Raji (cell line): Measurements from ENCODE around the gene PDGFD.
A peak's percentile ranks its signal among the peaks of the same experiment; 100 is the strongest.

Experiments
- POLR2A ChIP-seq: IDR thresholded peaks from 2 replicates; pipeline ENCODE4 v1.6.1; 2011; ENCODE audit warnings: low read depth, low read length, control low read depth; ENCODE audit not compliant: insufficient read depth

The PDGFD gene

DNA sequence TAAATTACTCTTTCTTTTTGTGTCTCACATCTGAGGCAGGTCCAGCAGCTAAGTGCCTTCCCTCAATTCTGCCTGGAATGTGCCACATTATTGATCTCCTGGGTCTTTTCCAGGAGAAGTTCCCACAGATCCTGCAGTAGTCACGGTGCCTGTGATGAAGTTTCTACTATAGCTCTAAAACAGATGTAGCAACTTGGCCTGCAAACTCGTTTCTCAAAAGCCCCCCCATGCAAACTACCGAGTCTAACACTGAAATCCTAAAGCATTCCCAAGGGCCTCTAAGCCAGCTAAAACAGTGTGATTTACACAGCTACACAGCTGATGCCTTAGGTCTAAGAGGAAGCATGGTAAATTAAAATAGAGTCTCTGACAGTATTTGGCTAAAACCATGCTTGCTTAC is 73.2 kb downstream of the PDGFD start:
- no peak for TF ChIP-seq POLR2A

DNA sequence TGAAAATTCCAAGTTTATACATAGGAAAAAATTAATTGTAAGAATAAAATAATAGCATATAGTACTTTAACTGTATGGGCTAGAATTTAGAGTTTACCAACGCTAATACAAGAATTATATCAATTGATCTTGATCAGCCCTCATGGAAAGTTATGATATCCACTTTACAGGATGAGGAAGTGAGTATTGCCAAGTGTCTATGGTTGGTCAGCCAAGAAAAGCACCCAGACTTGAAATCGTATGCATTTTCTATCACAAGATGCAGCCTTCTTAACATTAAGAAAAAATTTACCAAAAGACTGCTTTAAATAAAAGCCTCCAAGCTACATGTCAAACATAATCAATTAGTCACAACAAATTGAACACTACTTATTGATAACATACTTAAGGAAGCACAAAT is 74.5 kb downstream of the PDGFD start:
- TF ChIP-seq POLR2A = no peak

DNA sequence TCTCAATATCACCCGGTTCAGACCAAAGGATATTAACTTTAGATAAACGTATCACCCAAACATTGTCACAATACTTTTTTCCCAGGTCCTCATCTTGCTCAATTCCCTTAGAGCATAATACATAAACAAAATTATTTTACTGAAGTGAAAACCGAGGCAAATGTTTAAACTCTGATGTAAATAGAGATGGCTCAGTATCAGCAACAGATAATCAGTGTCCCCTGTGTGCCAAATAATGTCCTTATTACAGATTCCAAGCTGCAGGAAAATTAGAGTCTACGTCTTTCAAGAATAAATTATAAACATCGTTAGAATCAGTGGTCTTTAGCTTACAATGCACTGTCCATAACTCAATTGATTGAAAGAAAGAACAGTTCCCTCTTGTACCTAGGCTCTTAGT is 77.3 kb downstream of the PDGFD start:
- TF ChIP-seq POLR2A = no peak

DNA sequence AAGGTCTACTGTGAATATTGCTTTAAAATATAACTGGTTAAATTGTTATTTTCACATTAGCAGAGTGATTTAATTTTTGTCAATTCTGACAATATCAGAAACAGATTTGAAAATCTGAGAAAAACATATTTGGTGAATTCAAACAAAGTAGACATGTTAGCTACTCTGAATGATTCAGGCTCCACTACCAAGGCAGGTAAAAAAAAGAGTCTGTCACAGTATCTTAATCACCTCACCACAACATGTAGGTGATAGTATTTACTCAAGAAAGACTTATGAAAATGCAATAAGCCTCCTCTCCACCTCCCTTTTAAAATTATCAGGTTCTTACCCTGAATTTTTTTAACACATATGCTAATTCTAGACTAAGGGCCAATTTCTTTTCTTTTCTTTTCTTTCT is 85.0 kb downstream of the PDGFD start:
- TF ChIP-seq POLR2A = no peak

DNA sequence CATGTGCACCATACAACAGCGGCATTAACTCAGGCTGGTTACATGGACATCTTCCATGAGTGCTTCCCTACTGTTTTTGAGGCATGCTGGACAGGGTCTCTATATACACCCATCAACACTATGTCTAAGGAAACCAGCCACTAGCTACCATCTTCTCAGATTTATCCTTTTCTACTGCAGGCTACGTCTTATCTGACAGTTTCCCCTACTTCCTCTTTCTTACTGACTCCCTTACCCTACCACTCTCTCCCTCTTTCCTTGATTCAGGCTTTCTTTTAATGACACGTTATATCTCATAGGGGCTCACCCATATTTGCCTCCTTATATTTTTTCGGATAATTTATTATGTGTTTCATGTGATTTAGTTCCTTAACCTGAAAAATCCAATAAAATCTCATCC is 85.7 kb downstream of the PDGFD start:
- TF ChIP-seq POLR2A = no peak

DNA sequence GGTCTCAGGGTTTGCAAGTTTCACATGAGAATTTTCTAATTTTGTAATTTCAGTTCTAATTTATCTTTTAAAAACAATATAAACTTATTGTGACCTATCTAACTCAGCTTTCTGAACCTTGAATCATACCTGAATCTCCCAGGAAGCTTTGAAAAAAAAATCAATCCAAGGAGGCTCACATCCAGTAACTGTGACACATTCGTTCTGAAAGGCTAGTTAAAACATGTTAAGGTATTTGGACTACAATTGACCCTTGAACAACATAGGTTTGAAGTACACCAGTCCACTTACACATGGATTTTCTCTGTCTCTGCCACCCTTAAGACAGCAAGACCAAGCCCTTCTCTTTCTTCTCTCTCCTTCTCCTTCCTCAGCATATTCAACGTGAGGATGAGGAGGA is 87.5 kb downstream of the PDGFD start:
- TF ChIP-seq POLR2A = no peak

DNA sequence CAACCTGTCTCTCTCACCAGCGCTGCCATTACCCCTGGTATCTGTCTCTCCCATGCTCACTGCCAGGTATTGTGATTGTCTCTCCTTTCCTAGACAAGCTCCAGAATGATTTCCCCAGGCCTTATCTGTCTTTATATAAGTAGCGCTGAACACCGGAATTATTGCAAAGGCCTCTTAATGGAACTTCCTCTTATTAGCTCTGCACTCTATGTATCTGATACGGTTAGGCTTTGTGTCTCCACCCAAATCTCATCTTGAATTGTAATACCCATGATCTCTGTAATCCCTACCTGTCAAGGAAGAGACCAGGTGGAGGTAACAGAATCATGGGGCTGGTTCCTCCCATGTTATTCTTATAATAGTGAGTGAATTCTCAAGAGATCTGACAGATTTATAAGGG is 88.2 kb downstream of the PDGFD start:
- TF ChIP-seq POLR2A = no peak

DNA sequence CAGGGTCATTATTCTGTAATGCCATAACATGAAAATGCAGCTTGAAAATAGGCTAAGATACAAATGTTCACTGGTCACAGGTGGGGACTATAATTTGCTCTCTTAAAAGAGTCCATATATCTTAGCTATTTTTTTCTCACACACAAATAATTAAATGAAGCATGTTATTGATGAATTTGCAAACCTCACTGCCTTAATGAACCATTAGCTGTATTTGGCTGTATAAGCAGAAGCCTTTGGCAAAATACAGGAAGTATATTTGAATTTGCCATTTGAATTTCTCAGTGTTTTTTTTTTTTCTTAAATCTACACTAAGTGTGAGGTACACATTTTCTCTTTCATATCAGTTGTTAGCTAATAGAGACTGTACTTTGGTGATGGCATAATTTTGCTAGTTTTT is 88.9 kb downstream of the PDGFD start:
- no peak for TF ChIP-seq POLR2A

DNA sequence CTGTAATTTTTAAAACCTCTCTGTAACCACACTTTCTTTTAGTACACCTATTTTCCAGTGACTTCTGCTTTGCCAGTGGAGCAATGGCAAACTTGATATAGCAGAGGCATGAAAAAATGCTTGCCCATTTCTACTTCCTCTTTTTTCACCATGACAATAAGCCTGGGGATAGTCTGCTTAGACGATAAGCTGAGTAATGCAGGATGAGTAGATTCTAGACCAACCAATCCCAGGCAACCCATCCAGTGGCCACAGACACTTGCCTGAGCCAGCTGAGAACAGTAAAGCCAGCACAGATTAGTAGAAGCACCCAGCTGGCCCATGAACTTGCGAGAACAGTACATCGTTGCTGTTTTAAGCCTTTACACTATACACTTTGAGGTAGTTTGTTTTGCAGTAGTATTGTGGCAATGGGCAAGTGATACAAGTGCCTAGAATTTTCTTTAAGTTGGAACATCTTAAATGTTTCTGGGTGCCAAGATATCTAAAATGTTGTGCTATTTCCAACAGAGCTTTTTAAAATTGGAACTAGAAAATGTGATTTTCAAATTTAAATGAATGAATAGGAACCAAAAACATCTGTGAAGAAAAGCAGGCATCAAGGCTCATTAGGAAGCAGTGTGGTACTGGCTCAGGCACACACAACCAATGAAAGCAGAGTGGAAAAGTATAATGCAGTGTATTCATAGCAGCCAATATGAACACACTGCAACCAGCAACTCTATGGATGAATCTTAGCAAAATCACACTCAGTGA is 89.8 kb downstream of the PDGFD start:
- 0 out of 2 replicates have a peak, but pooled peaks have one; percentile 30 for TF ChIP-seq POLR2A

DNA sequence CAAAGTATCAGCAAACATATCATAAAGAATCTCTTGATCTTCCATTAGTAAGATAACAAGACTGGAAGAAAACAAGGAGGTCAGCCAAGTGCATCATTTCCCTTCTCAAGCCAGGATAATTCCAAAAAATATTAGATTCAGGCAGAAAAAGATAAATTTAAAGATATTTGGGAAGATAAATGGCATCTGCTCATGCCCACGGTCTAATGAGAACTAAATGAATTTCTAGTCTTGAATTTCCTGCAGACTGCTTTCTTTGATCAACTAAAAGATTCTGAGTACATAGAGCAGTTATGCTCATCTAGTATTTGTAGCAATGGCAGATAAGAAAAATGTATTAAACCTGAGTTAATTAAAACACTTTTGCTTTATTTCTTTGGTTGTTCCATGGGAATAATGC is 96.4 kb downstream of the PDGFD start:
- no peak for TF ChIP-seq POLR2A

DNA sequence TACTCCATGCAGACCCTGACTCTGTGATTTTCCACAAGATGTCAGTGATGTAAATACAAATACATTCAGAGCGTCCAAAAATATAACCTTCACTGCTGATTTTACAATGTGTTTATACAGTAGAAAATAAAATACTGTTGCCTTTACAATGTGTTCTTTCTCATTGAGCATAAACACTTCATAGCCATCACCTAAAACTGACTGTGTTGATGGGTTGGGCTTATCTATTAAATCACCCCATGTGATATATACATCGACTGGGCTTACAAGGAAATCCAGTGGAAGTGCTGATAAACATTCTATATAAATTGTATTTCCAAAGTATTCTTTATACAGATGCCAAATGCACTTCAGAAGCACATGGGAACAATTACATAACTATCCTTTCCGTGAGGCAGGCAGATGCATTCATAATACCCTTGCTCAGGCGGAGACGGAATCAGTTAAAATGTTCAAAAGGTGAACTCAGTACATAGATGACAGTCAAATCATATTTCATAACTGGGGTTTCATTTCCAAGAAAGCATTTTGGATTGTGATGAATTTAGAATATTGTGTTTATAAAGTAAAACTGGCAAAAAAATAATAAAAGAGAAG is 99.8 kb downstream of the PDGFD start:
- no peak for TF ChIP-seq POLR2A

DNA sequence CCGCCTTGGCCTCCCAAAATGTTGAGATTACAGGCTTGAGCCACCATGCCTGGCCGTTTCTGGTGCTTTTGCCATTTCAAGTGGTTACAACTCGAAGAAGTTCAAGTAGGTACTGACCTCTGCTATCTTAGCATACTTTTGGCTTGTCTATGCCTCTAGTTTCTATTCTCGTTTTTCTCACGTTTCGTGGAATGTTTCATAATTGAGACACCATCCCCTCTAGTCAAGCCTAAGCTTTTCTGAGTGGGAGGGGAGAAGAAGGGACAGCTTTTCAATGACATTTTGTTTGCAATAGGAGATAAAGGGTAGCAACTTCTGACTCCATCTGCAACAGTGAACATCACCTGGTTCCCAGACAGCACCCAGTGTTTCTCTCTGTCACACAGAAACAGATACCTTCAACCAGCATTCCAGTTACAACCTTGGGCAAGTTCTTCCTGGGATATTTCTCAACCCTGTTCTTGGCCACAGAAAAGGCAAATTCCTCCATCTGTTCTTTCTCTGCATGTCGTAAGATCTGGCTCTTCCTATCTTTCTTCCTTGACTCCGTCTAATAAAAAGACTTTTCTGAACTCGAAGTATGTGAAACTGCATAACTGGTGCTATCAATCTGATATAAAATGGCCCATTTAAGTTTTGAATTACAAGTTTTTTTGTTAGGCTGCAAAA is 102.0 kb downstream of the PDGFD start:
- TF ChIP-seq POLR2A = no peak

DNA sequence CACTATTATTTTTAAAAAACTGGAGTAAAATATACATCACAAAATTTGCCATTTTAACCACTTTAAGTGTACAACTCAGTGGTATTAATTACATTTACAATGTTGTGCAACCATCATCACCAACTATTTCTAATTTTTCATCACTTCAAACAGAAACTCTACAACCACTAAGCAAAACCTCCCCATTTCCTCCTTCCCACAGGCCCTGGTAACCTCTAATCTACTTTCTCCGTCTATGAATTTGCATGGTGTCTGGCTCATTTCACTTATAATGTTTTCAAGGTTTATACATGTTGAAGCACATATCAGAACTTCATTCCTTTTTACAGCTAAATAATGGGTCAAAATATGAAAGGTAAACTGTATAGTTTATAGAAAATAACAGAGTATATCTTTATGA is 103.1 kb downstream of the PDGFD start:
- no peak for TF ChIP-seq POLR2A

DNA sequence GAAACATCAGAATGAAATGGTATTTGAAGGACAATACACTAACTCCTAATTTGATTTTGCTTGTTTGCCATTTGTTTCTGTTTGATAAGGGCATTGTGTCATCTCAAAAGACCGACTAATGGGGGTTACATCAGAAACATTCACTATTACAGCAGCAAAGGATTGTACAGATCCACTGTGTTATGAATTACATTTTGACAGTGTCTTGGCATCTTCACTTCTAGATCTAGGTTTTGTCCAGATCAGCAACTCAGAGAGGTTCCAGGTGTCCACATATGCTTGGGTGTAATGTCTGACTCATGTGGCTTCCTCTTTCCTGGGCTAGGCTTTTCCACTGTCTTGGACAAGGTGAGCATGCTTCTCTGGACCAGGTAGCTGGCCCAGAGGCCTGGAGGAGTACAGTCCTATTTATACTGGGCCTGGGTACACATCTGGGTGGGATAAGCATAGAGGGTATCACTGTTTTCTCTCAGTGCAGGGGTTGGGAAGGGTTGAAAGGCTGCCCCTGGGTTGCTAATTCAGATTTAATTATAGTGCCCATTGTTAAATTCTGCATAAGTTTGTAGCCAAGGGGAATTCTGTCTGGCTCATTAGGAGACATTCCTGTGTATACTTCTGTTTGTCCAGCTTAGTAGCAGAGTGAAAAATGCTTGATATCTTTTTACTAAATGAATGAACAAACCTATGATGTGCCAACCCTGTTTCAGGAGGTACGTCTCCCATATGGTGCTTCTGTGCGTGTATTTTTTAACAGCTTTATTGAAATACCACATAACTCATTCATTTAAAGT is 103.7 kb downstream of the PDGFD start:
- TF ChIP-seq POLR2A = no peak

DNA sequence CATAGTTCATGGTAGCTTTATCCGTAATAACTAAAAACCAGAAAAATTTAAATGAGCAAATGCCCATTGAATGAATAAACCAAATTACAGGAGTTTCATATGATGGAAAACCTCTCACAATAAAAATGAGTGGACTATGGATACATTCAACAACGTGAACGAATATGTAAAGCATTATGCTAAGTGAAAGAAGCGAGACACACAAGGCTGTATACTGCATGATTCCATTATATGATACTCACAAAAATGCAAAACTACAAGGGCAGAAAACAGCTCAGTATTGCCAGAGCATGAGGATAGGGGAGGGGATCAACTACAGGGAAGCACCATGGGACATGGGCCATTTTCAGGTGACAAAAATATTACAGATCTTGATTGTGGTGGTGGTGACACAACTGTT is 105.3 kb downstream of the PDGFD start:
- TF ChIP-seq POLR2A = no peak
